ENCODE measurements around the gene ARNT2. TPM values are rescaled to one million over a fixed set of nuclear protein-coding genes. Genes with fewer than 3 reads are reported as not detected.

Gene ARNT2
- total and polyA plus RNA-seq, 2 of the 13 experiments (the other 11 are each of a cell fraction or from before 2014, with no cell fraction given): 0.69 to 1.7 TPM

GRCh38 chr15:80424381-80424780 is 20.2 kb downstream of the ARNT2 start:
- intact Hi-C loops (cut with micrococcal nuclease; ENCODE audit: unreplicated experiment) (no loop called here), in situ Hi-C loops (cut with HindIII; ENCODE audit: extremely low pct_ligation_motif_present, low pct_unique_long_range_greater_than_20kb) (no loop called here)
- ChIA-PET CTCF (ENCODE audit: low intra/inter-chr PET ratio, low total read pairs) (no interaction called here), POLR2A (no interaction called here)
- DNase-seq (ENCODE audit: low spot score) (no peak), FAIRE-seq (no peak), ATAC-seq (no peak)
- Histone ChIP-seq H3K79me2 (ENCODE audit: insufficient read depth, low read length) (no peaks in the 10 kb centered on the region), H3K27me3 (ENCODE audit: control insufficient read depth in 1 of 2, insufficient read depth in 2 of 2, low read length in 2 of 2) (peaks cover 0 to 7% of the 10 kb centered on the region in 2 experiments; a peak in 1 of 5 replicates), H3K4me3 (replicated peaks in 1 of 3; ENCODE audit: insufficient read depth in 1 of 3, low read depth in 2 of 3, low read length in 3 of 3) (no peak overlapping the region), H3K4me1 (ENCODE audit: insufficient read depth, low read length) (no peaks in the 10 kb centered on the region), H2AFZ (ENCODE audit: low read length) (no peak overlapping the region), H4K20me1 (ENCODE audit: insufficient read depth, low read length) (no peaks in the 10 kb centered on the region; the same call in 1 of the 2 replicates), H3K9me3 (ENCODE audit: low read length) (no peaks in the 10 kb centered on the region), H3K4me2 (ENCODE audit: low read depth, low read length) (no peak overlapping the region), H3K36me3 (replicated peaks in 1 of 2; ENCODE audit: control insufficient read depth in 1 of 2, insufficient read depth in 2 of 2, low read length in 2 of 2) (no peaks in the 10 kb centered on the region), H3K27ac (ENCODE audit: extremely low read length, insufficient read depth, low read length) (no peak overlapping the region), H3K9ac (ENCODE audit: insufficient read depth, low read depth, low read length) (no peak overlapping the region)
- no peak for TF ChIP-seq ZSCAN21 (CRISPR knock-in tag; IDR thresholded peaks at IDR 0.05; ENCODE audit: borderline replicate concordance)
- TF ChIP-seq ZNF816 (CRISPR knock-in tag; IDR thresholded peaks at IDR 0.05; ENCODE audit: borderline replicate concordance): no peak
- TF ChIP-seq ZNF724P (CRISPR knock-in tag; IDR thresholded peaks at IDR 0.05; ENCODE audit: borderline replicate concordance): no peak
- no peak for TF ChIP-seq SMAD1 (CRISPR knock-in tag; IDR thresholded peaks at IDR 0.05; ENCODE audit: borderline replicate concordance, low read depth)
- TF ChIP-seq ZNF335 (CRISPR knock-in tag; IDR thresholded peaks at IDR 0.05): no peak
- no peak for TF ChIP-seq PAF1 (CRISPR knock-in tag; IDR thresholded peaks at IDR 0.05)
- TF ChIP-seq, protein P1, sequence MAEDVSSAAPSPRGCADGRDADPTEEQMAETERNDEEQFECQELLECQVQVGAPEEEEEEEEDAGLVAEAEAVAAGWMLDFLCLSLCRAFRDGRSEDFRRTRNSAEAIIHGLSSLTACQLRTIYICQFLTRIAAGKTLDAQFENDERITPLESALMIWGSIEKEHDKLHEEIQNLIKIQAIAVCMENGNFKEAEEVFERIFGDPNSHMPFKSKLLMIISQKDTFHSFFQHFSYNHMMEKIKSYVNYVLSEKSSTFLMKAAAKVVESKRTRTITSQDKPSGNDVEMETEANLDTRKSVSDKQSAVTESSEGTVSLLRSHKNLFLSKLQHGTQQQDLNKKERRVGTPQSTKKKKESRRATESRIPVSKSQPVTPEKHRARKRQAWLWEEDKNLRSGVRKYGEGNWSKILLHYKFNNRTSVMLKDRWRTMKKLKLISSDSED (CRISPR knock-in tag; IDR thresholded peaks at IDR 0.05): no peak
- TF ChIP-seq ZNF546 (CRISPR knock-in tag; conservative IDR thresholded peaks at IDR 0.05): no peak
- no peak for TF ChIP-seq PRMT3 (CRISPR knock-in tag; IDR thresholded peaks at IDR 0.05; ENCODE audit: borderline replicate concordance, low read depth)
- no peak for TF ChIP-seq FOXA3 (CRISPR knock-in tag; IDR thresholded peaks at IDR 0.05)
- TF ChIP-seq ZSCAN22 (CRISPR knock-in tag; IDR thresholded peaks at IDR 0.05): no peak
- no peak for TF ChIP-seq ARNT2 (CRISPR knock-in tag; IDR thresholded peaks at IDR 0.05; ENCODE audit: low read depth)
- BruUV-seq (replicated peaks): no TSS peak
- 100% methylated on average over 1 of the region's 2 CpGs for WGBS (ENCODE audit: low lambda C conversion rate)

Measured in HepG2 (cell line).